ENCODE data around the gene DLEU7.

The DLEU7 gene

GRCh38 chr13:50845211-50845610 is 1.7 kb upstream of the DLEU7 start:
- peak; percentile 85 for ATAC-seq

GRCh38 chr13:50844084-50844875 is 788 bp upstream of the DLEU7 start:
- no peak for ATAC-seq

More at GRCh38 chr13:50845211-50845610, 1.7 kb upstream of the DLEU7 start:
- no peak for TF ChIP-seq ZFP30 (CRISPR knock-in tag; IDR thresholded peaks at IDR 0.05)

GRCh38 chr13:50842990-50843256 is 569 bp downstream of the DLEU7 start:
- ATAC-seq, result no peak

More at GRCh38 chr13:50844084-50844875, 788 bp upstream of the DLEU7 start:
- TF ChIP-seq ZFP30 (CRISPR knock-in tag; IDR thresholded peaks at IDR 0.05), result no peak
- TF ChIP-seq OSR1 (CRISPR knock-in tag; IDR thresholded peaks at IDR 0.05), result no peak
- no peak for TF ChIP-seq ESRRG (CRISPR knock-in tag; IDR thresholded peaks at IDR 0.05)
- no peak for TF ChIP-seq PPARA (CRISPR knock-in tag; IDR thresholded peaks at IDR 0.05; ENCODE audit: borderline replicate concordance)
- TF ChIP-seq ISL1 (CRISPR knock-in tag; IDR thresholded peaks at IDR 0.05), result no peak
- no peak for TF ChIP-seq SNAI2 (CRISPR knock-in tag; IDR thresholded peaks at IDR 0.05)
- TF ChIP-seq ZFP3 (CRISPR knock-in tag; IDR thresholded peaks at IDR 0.05), result no peak
- TF ChIP-seq POU6F1 (CRISPR knock-in tag; IDR thresholded peaks at IDR 0.05; ENCODE audit: borderline replicate concordance, low read depth), result no peak
- no peak for TF ChIP-seq ZC3H10 (CRISPR knock-in tag; IDR thresholded peaks at IDR 0.05)
- no peak for TF ChIP-seq ARNTL (CRISPR knock-in tag; IDR thresholded peaks at IDR 0.05; ENCODE audit: borderline replicate concordance, low read depth)

More at GRCh38 chr13:50842990-50843256, 569 bp downstream of the DLEU7 start:
- TF ChIP-seq SNAI2 (CRISPR knock-in tag; IDR thresholded peaks at IDR 0.05), result no peak
- TF ChIP-seq PPARA (CRISPR knock-in tag; IDR thresholded peaks at IDR 0.05; ENCODE audit: borderline replicate concordance), result no peak
- TF ChIP-seq POU6F1 (CRISPR knock-in tag; IDR thresholded peaks at IDR 0.05; ENCODE audit: borderline replicate concordance, low read depth), result no peak
- no peak for TF ChIP-seq ZNF70 (CRISPR knock-in tag; IDR thresholded peaks at IDR 0.05)
- TF ChIP-seq ZC3H10 (CRISPR knock-in tag; IDR thresholded peaks at IDR 0.05), result no peak
- TF ChIP-seq ISL1 (CRISPR knock-in tag; IDR thresholded peaks at IDR 0.05), result no peak
- no peak for TF ChIP-seq PATZ1 (CRISPR knock-in tag; IDR thresholded peaks at IDR 0.05; ENCODE audit: borderline replicate concordance)
- no peak for TF ChIP-seq BACH2 (CRISPR knock-in tag; IDR thresholded peaks at IDR 0.05; ENCODE audit: borderline replicate concordance)
- TF ChIP-seq CSRNP3 (CRISPR knock-in tag; IDR thresholded peaks at IDR 0.05), result no peak
- TF ChIP-seq ZNF565 (CRISPR knock-in tag; conservative IDR thresholded peaks at IDR 0.05; ENCODE audit: low read depth), result no peak
- no peak for TF ChIP-seq GLIS3 (CRISPR knock-in tag; IDR thresholded peaks at IDR 0.05)
- TF ChIP-seq CSDC2 (CRISPR knock-in tag; IDR thresholded peaks at IDR 0.05), result no peak
- TF ChIP-seq ESRRG (CRISPR knock-in tag; IDR thresholded peaks at IDR 0.05), result no peak
- TF ChIP-seq RARB (CRISPR knock-in tag; IDR thresholded peaks at IDR 0.05), result no peak
- no peak for TF ChIP-seq ZFP30 (CRISPR knock-in tag; IDR thresholded peaks at IDR 0.05)
- TF ChIP-seq TCF4 (CRISPR knock-in tag; IDR thresholded peaks at IDR 0.05; ENCODE audit: borderline replicate concordance), result no peak
- TF ChIP-seq CREB5 (CRISPR knock-in tag; IDR thresholded peaks at IDR 0.05; ENCODE audit: low read depth), result no peak
- no peak for TF ChIP-seq ZNF8 (CRISPR knock-in tag; IDR thresholded peaks at IDR 0.05)
- TF ChIP-seq ARNTL (CRISPR knock-in tag; IDR thresholded peaks at IDR 0.05; ENCODE audit: borderline replicate concordance, low read depth), result no peak

All from SK-N-SH treated with all-trans-retinoic acid at 6 μM for 48 hours (cell line).